GM19025 (cell line): Measurements from ENCODE around the gene KIAA1614.

Experiments used
- ATAC-seq: cut with Tn5 transposase; IDR thresholded peaks from one replicate; pipeline ENCODE4 v1.9.1; 2021; ENCODE audit warnings: mild to moderate bottlenecking, low read depth, moderate library complexity; ENCODE audit not compliant: unreplicated experiment

KIAA1614 gene

GRCh38 chr1:180981596-180982387, 69.1 kb downstream of the KIAA1614 start:
- peak; percentile 70 for ATAC-seq

DNA sequence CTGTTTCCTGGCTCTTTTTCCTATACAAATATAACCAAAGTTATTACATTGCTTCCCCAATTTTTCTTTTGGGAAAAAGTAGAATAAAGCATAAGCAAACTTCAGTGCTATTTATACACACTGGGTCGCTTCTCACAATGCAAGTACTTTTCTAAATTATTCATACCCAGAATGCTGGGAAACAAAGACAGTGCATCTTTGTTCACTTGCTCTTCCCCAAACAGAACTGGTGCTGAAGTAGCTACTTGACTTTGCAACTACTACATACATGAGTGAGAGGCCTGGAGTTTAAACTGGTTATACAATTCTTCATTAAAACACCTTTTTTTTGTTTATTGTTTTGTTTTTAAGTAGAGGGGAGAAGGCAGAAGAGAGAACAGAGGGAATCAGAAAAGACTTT, 69.7 kb downstream of the KIAA1614 start:
- ATAC-seq, result no peak

DNA sequence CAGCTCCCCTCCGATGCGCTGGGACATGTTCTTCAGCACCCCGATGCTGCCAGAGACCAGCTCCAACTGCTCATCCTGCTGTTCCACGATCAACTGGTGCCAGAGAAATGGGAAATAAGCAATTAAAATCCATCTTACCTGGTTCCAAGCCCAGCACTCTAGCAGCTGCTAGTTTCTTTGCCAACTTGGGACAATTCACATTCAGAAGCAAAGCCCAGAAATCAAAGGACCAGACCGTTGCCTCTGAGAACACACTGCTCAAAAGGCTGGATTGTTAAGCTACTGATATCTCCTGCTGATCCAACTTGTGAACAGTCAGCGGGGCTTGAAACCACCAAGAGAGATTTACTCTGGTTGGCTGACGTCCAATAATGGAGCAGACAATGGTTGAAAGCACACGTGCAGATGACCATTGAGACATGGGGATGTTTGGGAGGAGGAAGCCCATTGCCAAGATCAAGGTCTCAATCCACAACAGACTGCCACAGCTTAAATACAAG, 75.6 kb downstream of the KIAA1614 start:
- no peak for ATAC-seq

DNA sequence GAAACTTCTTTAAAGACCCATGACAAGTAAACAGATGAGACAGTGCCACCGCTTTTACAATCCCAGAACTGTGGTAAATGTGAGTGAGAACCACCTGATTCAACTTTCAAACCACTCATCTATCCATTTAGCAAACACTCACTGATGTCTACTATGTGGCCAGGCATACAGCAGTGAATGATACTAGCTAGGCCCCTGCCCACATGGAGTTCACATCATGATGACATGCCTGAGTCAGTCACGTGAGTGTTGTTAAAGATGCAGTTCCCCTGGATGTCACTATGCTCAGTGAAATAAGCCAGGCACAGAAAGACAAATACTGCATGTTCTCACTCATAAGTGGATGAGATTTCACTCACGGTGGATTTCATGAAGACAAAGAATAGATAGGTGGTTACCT, 81.6 kb downstream of the KIAA1614 start:
- no peak for ATAC-seq

DNA sequence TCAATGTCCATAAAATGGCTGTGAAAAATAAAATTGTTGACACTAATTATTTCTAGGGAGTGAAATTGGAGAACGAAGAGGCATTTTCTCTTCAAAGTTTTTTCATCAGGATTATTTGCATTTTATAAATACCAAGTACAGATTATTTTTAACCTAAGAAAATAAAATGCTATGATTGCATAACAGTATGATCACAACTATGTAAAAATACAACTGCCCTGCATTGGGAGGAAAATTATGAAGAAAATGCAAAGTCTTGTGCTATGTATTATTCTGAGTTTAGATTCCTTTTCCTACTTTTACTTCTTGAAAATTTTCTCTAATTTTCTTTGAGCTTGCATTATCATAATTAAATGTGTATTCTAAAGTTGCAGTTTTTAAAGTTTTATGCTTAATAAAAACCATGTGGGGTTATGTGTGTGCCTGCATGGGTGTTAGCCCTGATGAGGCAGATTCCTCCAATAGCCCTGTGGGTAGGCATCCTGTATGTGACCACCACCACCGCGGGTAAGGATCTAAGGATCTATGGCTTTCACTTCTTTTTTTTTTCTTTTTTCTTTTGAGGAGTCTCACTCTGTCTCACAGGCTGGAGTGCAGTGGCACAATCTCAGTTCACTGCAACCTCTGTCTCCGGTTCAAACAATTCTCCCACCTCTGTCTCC, 85.3 kb downstream of the KIAA1614 start:
- no peak for ATAC-seq
